ENCODE results near the gene BACH2.
"Not testable (repeated sequence)": the region's sequence is repeated elsewhere in the genome, so short reads cannot be mapped to it uniquely, and the experiment has no call there.

GRCh38 chr6:90166155-90166924, 130.3 kb downstream of the BACH2 start:
- TF ChIP-seq, protein P1, sequence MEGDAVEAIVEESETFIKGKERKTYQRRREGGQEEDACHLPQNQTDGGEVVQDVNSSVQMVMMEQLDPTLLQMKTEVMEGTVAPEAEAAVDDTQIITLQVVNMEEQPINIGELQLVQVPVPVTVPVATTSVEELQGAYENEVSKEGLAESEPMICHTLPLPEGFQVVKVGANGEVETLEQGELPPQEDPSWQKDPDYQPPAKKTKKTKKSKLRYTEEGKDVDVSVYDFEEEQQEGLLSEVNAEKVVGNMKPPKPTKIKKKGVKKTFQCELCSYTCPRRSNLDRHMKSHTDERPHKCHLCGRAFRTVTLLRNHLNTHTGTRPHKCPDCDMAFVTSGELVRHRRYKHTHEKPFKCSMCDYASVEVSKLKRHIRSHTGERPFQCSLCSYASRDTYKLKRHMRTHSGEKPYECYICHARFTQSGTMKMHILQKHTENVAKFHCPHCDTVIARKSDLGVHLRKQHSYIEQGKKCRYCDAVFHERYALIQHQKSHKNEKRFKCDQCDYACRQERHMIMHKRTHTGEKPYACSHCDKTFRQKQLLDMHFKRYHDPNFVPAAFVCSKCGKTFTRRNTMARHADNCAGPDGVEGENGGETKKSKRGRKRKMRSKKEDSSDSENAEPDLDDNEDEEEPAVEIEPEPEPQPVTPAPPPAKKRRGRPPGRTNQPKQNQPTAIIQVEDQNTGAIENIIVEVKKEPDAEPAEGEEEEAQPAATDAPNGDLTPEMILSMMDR (conservative IDR thresholded peaks at IDR 0.05; ENCODE audit: low read depth, low read length) = not testable (repeated sequence)
- TF ChIP-seq BHLHE40 (IDR thresholded peaks at IDR 0.05; ENCODE audit: low read depth, low read length); ELK1 (IDR thresholded peaks at IDR 0.05; ENCODE audit: borderline replicate concordance, low read depth, low read length); POLR2A (IDR thresholded peaks at IDR 0.05; ENCODE audit: low read depth, low read length); FOS (IDR thresholded peaks at IDR 0.05; ENCODE audit: low read depth, low read length); SMC3 (IDR thresholded peaks at IDR 0.05; ENCODE audit: low read depth, low read length): not testable (repeated sequence)
